ENCODE data around the gene TRAK1.

GRCh38 chr3:42159147-42159546 is 68.0 kb downstream of the TRAK1 start:
- TF ChIP-seq GABPA (IDR thresholded peaks at IDR 0.05; ENCODE audit: low read depth), result no peak
- no peak for TF ChIP-seq SIN3A (IDR thresholded peaks at IDR 0.05; ENCODE audit: low read depth, low read length)
- no peak for TF ChIP-seq CTCF (IDR thresholded peaks at IDR 0.05 in 2 of 3, conservative IDR thresholded peaks at IDR 0.05 in 1 of 3; ENCODE audit: control insufficient read depth in 2 of 3, extremely low read depth in 1 of 3, insufficient read depth in 1 of 3, low read depth in 3 of 3, low read length in 3 of 3)
- TF ChIP-seq SMARCA5 (IDR thresholded peaks at IDR 0.05), result no peak
- no peak for TF ChIP-seq POLR2A (IDR thresholded peaks at IDR 0.05; ENCODE audit: low read depth, low read length)
- TF ChIP-seq SUZ12 (IDR thresholded peaks at IDR 0.05; ENCODE audit: unreplicated experiment), result no peak
- TF ChIP-seq RAD21 (IDR thresholded peaks at IDR 0.05; ENCODE audit: insufficient read depth, low read depth, low read length), result no peak
- TF ChIP-seq ESRRA (IDR thresholded peaks at IDR 0.05; ENCODE audit: low read length), result no peak
- TF ChIP-seq ZNF207 (IDR thresholded peaks at IDR 0.05; ENCODE audit: borderline replicate concordance), result no peak
- TF ChIP-seq CEBPB (IDR thresholded peaks at IDR 0.05; ENCODE audit: borderline replicate concordance in 1 of 2, low read depth in 2 of 2, low read length in 2 of 2), result no peak
- no peak for TF ChIP-seq SPI1 (IDR thresholded peaks at IDR 0.05; ENCODE audit: borderline replicate concordance, insufficient read depth, low read depth, low read length)

All from GM12878 (cell line).